G401 (cell line): ENCODE results near the gene PSPN. TPM values are rescaled to one million over a fixed set of nuclear protein-coding genes. Genes with fewer than 3 reads are reported as not detected.
"Not testable (repeated sequence)": the region's sequence is repeated elsewhere in the genome, so short reads cannot be mapped to it uniquely, and the experiment has no call there.

Experiments
- DNase-seq: peaks from one replicate; pipeline ENCODE4 v3.0.0-alpha.2; 2015; ENCODE audit warnings: low spot score
- in situ Hi-C: cut with HindIII; loops from 2 replicates; pipeline ENCODE4 v1.10.0; 2016; ENCODE audit warnings: low sequenced_read_pairs, mixed read lengths
- total RNA-seq: library from RNA; depleted of rRNA; stranded (reverse); fragments of >200 nt; shearing (Covaris generic); gene quantifications from 2 replicates; pipeline ENCODE4 v1.2.3, GENCODE V29; 2014

Gene PSPN
- total RNA-seq, 1 experiment from 2014 or later = 1.4 TPM

DNA sequence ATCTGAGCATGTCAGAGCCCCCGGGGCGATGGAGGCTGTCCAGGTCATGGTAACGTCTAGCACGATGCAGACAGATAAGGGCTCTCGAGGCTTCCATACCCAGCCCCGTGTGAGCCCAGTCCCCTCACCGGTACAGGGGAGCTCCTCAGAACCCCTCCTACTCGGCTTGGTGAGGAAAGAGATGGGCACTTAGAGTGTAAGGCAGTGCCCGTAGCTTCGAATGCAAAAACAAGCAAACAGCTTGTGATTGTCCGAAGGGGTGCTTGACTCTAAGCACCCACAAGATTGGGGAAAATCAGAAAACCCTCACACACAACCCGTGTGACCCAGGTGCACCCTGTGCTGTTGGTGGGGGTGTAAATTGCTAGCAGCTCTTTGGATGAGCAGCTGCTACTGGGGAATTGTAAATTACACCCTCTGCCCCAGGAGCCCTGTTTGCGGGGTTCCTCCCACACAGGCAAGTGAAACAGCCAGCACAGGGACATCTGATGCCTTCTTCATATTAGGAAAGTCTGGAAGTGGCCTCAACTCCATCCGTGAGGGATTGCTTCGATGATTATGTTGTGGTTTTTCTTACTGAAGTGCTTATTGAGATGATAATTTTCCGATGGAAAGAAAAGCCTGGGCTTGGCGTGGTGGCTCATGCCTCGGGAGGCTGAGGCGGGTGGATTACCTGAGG, 918 bp upstream of the PSPN start:
- in situ Hi-C loops = no loop called here
- peak; percentile 25 for DNase-seq

DNA sequence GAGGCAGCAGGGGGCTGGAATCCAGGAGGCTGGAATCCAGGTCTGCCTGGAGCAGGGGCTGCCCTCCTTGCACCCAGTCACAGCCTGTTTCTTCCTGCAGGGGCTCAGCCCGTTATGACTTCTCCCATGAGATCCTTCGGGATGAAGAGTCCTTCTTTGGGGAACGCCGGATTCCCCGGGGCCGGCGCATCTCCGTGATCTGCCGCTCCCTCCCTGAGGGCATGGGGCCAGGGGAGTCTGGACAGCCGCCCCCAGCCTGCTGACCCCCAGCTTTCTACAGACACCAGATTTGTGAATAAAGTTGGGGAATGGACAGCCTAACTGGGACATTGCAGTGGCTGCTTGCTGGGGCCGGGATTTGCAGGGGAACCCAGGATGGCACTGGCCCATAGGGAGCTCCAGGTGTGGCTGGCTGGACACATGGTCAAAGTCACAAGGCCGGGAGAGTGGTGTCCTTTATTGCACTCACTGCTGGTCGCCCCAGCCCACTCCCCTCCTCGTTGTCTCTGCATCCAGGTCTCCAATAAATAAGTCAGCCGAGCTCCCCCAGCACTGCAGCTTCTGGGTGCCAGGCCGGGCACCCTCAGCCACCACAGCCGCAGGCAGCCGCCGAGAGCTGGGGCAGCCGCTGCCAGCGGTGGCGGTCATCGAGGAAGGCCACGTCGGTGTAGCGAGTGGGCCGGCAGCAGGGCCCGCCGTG, 872 bp downstream of the PSPN start:
- no peak for DNase-seq
- in situ Hi-C loops = no loop called here

DNA sequence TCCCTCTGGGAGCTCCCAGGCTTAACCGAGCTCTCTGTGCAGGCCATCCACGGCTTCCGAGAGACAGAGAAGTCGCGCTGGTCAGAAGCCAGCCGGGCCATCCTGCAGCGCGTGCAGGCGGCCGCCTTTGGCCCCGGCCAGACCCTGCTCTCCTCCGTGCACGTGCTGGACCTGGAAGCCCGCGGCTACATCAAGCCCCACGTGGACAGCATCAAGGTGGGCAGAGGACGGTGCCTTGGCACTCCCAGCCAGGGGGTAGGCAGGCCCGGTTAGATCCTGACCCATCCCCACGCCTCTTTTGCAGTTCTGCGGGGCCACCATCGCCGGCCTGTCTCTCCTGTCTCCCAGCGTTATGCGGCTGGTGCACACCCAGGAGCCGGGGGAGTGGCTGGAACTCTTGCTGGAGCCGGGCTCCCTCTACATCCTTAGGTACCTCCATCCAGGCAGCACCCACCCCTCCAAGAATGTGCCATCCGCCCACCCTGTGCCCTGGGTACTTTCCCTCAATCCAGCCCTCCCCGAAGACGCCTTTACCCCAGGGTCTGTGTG, 1.5 kb downstream of the PSPN start:
- in situ Hi-C loops = no loop called here

DNA sequence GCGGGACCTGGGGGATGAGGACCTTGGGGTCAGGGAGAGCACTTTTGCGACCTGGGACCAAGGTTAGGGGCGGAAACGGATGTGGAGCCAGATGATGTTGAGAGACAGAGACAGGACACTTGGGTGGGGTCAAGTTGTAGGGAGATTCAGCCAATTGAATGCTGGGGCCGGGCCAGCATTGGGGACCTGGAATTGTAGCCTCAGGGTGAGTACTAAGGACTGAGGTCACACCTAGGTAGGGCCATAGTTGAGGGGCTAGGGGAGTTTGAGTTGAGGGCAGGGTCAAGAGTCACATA, 2.0 kb downstream of the PSPN start:
- no peak for DNase-seq
- in situ Hi-C loops = no loop called here

More for the DNA sequence above, 1.5 kb downstream of the PSPN start:
- DNase-seq = peak; percentile 56

DNA sequence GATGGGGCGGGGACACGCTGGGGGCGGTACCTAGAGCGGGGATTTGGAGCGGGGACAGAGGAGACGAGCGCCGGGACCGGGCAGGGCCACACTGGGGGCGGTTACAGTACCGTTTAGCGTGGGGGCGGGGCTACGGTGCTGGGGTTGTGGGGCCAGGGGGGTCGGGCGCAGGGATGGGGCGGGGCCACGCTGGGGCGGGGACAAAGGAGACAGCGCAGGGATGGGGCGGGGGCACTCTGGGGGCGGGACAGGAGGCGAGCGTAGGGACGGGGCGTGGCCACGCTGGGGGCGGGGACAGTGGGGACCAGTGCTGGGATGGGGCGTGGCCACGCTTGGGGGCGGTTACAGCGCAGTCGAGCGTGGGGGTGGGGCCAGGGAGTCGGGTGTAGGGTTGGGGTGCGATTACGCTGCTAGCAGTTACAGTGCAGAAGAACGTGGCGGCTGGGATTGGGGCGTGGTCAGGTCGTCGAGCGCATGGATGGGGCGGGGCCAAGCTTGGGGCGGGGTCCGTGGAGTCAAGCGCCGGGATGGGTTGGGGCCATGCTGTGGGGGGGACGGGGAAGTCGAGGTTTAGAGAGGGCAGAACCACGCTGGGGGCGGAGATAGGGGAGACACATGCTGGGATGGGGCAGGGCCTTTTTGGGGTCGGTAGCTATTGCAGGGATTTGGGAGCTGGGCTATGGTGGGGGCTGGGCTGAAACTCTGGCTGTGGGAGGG, 2.5 kb downstream of the PSPN start:
- peak; percentile 98 for DNase-seq
- in situ Hi-C loops = no loop called here

DNA sequence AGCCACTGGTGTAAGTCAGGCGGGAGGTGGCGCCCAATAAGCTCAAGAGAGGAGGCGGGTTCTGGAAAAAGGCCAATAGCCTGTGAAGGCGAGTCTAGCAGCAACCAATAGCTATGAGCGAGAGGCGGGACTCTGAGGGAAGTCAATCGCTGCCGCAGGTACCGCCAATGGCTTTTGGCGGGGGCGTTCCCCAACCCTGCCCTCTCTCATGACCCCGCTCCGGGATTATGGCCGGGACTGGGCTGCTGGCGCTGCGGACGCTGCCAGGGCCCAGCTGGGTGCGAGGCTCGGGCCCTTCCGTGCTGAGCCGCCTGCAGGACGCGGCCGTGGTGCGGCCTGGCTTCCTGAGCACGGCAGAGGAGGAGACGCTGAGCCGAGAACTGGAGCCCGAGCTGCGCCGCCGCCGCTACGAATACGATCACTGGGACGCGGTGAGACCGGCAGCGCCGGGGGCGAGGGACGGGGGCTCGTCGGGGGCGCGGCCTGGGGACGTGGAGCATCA, 3.1 kb downstream of the PSPN start, which contains the start of gene ALKBH7:
Gene ALKBH7 (plus strand): TSS at position 201 of the 502 bp plus-strand sequence. CDS start 27 bp downstream, at position 228.
- in situ Hi-C loops = no loop called here
- peak; percentile 100 for DNase-seq

DNA sequence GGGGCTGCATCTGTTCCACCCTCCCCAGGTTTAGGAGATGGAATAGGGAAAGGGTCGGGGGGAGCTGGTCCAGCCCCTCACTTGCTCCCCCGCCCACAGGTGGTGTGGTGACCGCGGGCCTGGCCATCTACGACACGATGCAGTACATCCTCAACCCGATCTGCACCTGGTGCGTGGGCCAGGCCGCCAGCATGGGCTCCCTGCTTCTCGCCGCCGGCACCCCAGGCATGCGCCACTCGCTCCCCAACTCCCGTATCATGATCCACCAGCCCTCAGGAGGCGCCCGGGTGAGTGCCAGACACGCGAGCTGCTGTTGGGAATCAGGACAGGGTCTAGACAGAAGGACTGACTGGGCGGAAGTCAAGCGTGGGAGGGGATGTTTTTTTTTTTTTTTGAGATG, 11.4 kb downstream of the PSPN start:
- in situ Hi-C loops = no loop called here
- DNase-seq = no peak

DNA sequence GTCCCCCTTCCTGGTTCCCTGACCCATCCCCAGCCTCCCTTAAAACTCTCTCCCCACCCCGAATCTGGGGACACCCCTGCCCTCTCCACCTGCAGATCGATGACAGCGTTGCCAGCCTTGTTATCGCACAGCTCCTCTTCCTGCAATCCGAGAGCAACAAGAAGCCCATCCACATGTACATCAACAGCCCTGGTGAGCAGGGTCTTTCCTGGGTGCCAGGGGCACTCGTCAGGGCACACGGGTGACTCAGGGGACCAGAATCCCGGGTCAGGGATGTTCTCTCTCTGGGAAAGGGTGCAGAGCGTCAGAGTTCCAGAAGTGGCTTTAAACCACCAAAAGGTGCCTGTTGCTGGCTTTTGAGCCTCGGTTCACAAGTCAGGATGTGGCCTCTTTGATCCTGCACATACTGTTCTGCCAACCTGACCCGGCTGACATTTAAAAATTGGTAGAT, 13.4 kb downstream of the PSPN start:
- no peak for DNase-seq
- in situ Hi-C loops = no loop called here

DNA sequence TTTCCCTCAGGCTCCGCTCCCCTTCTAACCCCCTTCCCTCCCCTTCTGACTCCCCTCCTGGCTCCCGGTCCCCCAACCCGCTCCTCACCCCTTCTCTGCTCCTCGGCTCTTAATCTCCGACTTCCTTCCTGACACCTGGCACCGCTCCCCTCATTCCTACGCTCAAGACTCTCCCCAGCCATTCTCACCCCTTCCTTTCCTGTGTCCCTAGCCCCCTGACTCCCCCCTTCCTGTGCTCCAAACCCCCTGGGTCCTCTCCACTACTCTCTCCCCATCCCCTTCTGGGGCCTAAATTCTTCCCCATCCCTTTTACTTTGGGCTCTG, 13.7 kb downstream of the PSPN start:
- in situ Hi-C loops = no loop called here

DNA sequence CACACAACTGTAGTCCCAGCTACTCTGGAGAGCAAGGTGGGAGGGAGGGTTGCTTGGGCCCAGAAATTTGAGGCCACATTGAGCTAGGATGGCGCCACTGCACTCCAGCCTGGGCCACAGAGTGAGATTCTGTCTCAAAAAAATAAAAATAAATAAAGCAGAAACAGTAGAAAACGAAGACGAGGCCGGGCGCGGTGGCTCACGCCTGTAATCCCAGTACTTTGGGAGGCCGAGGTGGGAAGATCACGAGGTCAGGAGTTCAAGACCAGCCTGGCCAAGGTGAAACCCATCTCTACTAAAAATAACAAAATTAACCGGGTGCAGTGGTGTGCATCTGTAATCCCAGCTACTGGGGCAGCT, 14.9 kb downstream of the PSPN start:
- in situ Hi-C loops, DNase-seq: not testable (repeated sequence)

More for the DNA sequence above, 13.7 kb downstream of the PSPN start:
- peak; percentile 26 for DNase-seq

DNA sequence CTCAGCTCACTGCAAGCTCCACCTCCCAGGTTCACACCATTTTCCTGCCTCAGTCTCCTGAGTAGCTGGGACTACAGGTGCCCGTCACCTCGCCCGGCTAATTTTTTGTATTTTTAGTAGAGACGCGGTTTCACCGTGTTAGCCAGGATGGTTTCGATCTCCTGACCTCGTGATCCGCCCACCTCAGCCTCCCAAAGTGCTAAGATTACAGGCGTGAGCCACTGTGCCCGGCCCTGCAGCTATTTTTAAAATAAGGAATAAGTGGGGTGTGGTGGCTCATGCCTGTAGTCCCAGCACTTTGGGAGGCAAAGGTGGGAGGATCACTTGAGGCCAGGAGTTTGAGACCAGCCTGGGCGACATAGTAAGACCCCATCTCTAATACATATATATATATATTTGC, 15.3 kb downstream of the PSPN start:
- DNase-seq, in situ Hi-C loops: not testable (repeated sequence)

DNA sequence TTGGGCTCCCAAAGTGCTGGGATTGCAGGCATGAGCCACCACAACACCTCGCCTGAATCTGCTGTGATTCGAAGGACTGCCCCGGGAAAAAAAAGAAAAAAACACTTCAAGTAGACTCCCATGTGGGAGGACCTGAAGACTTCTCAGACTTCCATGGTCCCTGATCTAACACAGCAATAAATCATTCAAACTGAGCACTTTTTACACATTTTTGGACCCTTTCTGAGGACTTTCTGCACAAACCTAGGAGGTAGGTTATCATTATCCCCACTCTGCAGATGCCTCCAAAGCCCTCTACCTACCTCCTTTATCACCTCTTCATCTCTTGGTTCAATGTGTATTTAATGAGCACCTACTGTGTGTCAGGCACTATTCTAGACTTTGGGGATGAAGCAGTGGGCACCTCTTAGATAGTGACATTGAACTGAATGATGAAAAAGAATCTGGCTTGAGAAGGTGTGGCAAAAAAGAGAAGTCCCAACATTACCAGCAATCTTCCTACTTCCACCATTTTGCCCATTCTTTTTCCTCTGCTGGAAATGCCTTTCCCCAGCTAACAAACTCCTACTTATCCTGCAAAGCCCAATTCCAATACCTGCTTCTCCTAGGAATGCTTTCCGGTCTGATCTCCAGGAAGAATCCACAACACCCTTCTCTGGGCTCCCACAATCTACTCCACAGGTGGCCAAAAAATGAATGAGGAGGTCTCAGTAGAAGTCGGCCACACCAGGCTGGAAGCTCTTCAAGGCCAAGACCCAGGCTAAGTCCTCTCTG, 16.0 kb downstream of the PSPN start:
- in situ Hi-C loops = no loop called here
- DNase-seq = no peak

DNA sequence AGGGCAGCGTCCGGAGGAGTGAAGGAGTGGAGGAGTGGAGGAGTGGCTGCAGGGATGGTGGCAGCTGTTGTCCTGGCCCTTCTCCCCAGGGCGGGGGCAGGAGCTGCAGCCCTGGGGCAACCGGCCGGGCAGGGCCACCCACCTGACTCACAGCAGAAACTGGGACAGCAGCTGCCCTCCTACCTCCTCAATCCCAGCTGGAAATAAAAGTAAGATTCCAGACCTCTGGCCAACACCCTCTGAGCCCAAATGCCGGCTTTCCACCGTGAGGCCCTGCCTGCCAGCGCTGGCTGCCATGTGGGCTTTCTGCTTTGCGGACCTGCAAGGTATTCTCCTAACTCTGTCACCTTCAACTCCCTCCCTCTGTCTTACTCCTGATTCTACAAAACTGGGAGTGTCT, 17.7 kb downstream of the PSPN start:
- in situ Hi-C loops = no loop called here

DNA sequence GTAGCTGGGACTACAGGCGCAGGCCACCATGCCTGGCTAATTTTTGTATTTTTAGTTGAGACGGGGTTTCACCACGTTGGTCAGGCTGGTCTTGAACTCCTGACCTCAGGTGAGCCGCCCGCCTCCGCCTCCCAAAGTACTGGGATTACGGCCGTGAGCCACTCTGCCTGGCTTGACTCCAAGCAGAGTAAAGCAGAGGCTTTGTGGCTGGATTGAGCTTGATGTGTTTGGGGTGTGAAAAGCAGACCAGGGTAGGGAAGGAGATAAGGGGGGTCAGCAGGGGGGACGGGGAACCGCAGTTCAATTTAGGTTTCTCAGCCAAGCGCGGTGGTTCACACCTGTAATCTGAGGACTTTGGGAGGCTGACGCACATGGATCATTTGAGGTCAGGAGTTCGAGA, 18.6 kb downstream of the PSPN start:
- in situ Hi-C loops = no loop called here
- DNase-seq = no peak

More for the DNA sequence above, 17.7 kb downstream of the PSPN start:
- no peak for DNase-seq

DNA sequence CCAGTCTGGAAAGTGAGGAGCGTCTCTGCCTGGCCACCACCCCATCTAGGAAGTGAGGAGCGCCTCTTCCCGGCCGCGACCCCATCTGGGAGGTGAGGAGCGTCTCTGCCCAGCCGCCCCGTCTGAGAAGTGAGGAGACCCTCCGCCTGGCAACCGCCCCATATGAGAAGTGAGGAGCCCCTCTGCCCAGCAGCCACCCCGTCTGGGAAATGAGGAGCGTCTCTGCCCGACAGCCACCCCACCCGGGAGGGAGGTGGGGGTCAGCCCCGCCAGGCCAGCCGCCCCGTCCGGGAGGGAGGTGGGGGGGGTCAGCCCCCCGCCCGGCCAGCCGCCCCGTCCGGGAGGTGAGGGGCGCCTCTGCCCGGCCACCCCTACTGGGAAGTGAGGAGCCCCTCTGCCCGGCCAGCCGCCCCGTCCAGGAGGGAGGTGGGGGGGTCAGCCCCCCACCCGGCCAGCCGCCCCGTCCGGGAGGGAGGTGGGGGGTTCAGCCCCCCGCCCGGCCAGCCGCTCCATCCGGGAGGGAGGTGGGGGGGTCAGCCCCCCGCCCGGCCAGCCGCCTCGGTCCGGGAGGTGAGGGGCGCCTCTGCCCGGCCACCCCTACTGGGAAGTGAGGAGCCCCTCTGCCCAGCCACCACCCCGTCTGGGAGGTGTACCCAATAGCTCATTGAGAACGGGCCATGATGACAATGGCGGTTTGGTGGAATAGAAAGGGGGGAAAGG, 20.3 kb downstream of the PSPN start:
- in situ Hi-C loops, DNase-seq: not testable (repeated sequence)

DNA sequence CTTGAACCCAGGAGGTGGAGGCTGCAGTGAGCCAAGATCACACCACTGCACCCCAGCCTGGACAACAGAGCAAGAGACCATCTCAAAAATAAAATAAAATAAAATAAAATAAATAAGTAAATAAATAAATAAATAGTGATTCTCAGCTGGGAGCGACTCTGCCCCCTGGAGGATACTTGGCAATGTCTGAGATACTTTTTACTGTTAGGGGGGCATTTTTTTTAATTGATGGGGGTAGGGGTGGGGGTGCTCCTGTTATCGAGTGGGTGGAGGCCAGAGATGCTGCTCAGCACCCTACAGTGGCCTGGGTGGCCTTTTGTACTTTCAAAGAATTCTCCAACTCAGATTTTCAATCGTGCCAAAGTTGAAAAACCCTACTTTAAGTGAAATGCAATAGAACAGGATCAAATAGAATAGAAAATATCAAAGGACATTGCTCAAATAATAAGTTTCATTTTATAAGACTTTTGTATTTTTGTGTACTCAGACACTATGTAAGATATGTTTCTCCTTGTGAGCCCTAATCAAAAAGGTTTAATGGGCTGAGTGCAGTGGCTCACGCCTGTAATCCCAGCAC, 21.5 kb downstream of the PSPN start:
- DNase-seq = no peak
- in situ Hi-C loops = no loop called here

DNA sequence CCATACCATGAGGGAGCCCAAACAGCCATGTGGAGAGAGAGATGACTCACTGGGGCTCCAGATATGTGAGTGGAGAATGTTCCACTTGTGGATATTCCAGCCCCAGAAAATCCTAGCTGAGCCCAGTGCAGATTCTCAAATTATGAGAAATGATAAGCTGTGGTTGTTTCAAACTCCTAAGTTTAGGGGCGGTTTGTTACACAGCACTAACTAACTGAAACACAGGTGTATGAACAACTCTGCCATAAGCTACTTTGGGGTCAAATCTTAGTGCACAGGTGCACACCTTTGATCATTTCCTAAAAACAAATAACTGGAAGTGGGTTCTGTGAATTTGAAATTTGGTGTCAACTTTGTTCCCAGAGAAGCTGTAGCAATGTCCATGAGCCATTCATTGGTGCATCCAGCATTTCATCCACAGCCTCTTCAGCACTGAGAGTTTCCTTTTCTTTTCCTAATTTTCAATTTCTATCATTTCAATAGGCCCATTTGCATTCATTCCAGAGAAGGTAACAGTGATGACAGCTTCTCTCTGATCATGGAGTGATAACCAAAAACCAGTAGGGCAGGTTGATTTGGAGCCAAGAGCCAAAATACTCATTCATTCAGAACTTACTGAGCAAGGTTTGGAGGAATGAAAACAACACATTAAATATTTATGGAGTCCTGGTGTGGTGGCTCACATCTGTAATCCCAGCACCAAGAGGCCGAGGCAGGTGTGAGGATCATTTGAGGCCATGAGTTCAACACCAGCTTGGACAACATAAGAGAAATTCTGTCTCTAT, 23.2 kb downstream of the PSPN start:
- in situ Hi-C loops = no loop called here
- no peak for DNase-seq

DNA sequence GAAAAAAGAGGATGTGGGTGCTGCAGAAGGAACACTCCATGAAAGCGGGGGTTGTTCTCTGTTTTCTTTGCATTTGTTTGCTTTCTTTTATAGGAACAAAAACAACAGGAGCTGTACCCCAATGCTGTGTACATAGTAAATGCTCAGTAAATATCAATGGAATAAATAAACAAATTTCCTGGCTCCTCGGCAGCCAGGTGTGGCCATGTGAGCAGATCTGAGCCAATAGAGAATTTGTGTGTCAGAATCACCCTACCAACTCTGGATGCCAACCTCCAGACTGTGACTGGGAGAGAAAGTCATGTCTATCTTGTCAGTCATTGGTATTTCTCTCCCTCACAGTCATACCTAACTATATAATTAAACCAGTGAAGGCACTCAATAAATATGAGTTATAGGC, 25.0 kb downstream of the PSPN start:
- no peak for DNase-seq
- in situ Hi-C loops = no loop called here
